ENCODE data around the gene NPTN.

DNA sequence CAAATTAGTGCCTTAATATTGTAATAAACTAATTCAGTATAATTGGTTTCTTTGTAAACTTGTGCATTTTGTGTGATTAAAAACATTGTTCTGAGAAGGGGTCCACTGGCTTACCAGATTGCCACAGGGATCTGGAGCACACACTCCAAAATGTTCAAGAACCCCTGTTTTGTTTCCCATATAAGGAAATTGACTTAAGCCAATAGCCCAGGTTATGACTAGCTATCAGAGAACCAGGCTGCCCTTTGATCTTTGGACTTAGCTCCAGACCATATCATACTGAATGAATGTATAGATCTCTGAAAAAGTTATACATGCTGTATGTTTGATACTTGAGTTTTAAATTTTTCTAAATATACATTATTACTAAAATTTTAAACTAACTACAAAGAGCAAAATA lies 91.7 kb downstream of the NPTN start:
- TF ChIP-seq, protein P1, sequence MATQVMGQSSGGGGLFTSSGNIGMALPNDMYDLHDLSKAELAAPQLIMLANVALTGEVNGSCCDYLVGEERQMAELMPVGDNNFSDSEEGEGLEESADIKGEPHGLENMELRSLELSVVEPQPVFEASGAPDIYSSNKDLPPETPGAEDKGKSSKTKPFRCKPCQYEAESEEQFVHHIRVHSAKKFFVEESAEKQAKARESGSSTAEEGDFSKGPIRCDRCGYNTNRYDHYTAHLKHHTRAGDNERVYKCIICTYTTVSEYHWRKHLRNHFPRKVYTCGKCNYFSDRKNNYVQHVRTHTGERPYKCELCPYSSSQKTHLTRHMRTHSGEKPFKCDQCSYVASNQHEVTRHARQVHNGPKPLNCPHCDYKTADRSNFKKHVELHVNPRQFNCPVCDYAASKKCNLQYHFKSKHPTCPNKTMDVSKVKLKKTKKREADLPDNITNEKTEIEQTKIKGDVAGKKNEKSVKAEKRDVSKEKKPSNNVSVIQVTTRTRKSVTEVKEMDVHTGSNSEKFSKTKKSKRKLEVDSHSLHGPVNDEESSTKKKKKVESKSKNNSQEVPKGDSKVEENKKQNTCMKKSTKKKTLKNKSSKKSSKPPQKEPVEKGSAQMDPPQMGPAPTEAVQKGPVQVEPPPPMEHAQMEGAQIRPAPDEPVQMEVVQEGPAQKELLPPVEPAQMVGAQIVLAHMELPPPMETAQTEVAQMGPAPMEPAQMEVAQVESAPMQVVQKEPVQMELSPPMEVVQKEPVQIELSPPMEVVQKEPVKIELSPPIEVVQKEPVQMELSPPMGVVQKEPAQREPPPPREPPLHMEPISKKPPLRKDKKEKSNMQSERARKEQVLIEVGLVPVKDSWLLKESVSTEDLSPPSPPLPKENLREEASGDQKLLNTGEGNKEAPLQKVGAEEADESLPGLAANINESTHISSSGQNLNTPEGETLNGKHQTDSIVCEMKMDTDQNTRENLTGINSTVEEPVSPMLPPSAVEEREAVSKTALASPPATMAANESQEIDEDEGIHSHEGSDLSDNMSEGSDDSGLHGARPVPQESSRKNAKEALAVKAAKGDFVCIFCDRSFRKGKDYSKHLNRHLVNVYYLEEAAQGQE (IDR thresholded peaks at IDR 0.05; ENCODE audit: insufficient read depth in 1 of 2, low read depth in 2 of 2, low read length in 2 of 2): no peak
- TF ChIP-seq TAF1 (IDR thresholded peaks at IDR 0.05; ENCODE audit: borderline replicate concordance, insufficient read depth, low read length) (no peak), SIN3A (IDR thresholded peaks at IDR 0.05; ENCODE audit: borderline replicate concordance, insufficient read depth, low read length) (no peak), POLR2AphosphoS5 (IDR thresholded peaks at IDR 0.05; ENCODE audit: low read depth, low read length) (no peak)
